DND-41 (cell line): Measurements from ENCODE around the gene BPIFB2.
"Not testable (repeated sequence)": the region's sequence is repeated elsewhere in the genome, so short reads cannot be mapped to it uniquely, and the experiment has no call there.

ENCODE experiments used
- EZH2 ChIP-seq: IDR thresholded peaks from 3 replicates; pipeline ENCODE4 v1.6.1; 2012; ENCODE audit warnings: borderline replicate concordance, low read depth, mild to moderate bottlenecking, moderate library complexity, low read length, inconsistent platforms; ENCODE audit not compliant: severe bottlenecking
- TF ChIP-seq, protein P1 (sequence below): IDR thresholded peaks from 2 replicates; pipeline ENCODE4 v1.5.1; 2012; ENCODE audit warnings: borderline replicate concordance, low read length, moderate library complexity, mild to moderate bottlenecking; ENCODE audit not compliant: poor library complexity, severe bottlenecking; ENCODE audit errors: extremely low read depth

DNA sequence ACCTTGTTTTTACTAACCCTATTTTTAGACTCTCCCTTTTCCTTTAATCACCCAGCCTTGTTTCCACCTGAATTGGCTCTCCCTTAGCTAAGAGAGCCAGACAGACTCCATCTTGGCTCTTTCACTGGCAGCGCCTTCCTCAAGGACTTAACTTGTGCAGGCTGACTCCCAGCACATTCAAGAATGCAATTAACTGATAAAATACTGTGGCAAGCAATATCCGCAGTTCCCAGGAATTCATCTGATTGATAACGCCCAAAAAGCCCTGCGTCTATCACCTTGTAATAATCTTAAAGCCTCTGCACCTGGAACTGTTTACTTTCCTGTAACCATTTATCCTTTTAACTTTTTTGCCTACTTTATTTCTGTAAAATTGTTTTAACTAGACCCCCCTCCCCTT is 32.4 kb upstream of the BPIFB2 start:
- not testable (repeated sequence) for TF ChIP-seq EZH2
- TF ChIP-seq, protein P1, sequence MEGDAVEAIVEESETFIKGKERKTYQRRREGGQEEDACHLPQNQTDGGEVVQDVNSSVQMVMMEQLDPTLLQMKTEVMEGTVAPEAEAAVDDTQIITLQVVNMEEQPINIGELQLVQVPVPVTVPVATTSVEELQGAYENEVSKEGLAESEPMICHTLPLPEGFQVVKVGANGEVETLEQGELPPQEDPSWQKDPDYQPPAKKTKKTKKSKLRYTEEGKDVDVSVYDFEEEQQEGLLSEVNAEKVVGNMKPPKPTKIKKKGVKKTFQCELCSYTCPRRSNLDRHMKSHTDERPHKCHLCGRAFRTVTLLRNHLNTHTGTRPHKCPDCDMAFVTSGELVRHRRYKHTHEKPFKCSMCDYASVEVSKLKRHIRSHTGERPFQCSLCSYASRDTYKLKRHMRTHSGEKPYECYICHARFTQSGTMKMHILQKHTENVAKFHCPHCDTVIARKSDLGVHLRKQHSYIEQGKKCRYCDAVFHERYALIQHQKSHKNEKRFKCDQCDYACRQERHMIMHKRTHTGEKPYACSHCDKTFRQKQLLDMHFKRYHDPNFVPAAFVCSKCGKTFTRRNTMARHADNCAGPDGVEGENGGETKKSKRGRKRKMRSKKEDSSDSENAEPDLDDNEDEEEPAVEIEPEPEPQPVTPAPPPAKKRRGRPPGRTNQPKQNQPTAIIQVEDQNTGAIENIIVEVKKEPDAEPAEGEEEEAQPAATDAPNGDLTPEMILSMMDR = not testable (repeated sequence)
